HG03575 (cell line): ENCODE data around the gene DMWD.
"Not testable (repeated sequence)": the region's sequence is repeated elsewhere in the genome, so short reads cannot be mapped to it uniquely, and the experiment has no call there.

Experiments used
- ATAC-seq: cut with Tn5 transposase; IDR thresholded peaks from one replicate; pipeline ENCODE4 v1.9.1; 2021; ENCODE audit not compliant: unreplicated experiment, insufficient number of reproducible peaks, low FRiP score; ENCODE audit errors: extremely low read depth

The DMWD gene

DNA sequence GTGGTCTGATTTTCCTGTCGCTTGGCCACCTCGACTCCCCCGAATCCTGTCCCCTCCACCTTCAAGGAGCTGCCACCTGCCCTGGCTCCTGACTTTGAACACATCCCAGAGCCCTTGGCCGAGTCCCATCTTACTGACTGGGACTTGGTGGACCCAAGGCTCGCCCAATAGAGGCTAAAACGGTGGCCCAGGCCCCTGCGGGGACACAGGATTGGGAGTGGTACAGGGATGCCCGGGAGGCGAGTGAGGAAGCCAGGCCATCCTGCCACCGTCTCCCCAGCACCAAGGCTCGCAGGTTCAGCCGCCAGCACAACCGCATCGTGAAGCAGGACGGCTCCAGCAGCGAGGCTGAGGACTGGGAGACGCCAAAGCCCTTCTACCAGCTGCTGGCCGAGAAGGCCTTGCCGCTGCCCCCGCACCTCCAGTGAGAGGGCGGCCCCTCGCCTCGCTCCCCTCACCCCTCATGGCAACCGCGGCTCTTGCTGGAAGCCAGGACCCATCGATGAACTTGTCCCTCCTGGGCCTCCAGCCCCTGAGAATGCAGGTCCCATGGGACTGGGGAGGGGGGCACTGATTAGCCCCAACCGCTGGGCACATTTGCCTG is 28.9 kb downstream of the DMWD start:
- ATAC-seq = no peak

DNA sequence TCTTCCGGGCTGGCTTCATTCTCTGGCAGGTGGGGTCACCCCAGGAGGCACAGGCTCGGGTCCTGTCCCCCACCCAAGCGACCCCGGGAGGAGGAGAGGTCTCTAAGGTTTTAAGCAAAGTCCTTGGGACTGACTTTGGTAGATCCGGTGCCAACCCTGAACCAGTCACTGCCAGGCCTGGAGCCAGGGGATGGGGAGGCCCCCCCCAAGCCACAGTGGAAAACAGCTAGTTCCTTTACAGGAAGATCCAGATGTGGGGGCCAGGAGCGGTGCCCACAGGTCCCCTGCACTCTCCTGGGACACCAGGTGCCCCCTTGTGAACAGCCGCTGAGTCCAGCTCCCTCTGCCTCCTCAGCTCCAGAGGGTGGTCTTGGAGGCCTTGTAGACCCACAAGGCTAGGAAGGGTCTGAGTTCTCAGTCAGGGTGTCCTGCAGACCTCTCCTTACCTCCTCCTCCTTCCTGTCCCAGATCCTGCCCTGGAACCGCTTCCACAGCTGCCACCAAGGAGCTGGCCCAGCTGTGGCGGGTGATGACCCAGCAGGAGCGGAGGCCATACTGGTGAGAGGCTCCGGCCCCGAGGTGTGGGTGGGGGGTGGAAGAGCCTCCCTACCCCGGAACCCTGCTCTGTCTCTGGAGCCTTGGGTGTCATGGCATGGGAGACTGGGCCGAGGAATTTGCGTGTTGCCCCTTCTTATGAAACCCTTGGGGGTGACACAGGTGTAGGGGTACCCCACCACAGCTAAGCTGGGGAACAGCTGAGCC is 29.6 kb downstream of the DMWD start:
- ATAC-seq = no peak

DNA sequence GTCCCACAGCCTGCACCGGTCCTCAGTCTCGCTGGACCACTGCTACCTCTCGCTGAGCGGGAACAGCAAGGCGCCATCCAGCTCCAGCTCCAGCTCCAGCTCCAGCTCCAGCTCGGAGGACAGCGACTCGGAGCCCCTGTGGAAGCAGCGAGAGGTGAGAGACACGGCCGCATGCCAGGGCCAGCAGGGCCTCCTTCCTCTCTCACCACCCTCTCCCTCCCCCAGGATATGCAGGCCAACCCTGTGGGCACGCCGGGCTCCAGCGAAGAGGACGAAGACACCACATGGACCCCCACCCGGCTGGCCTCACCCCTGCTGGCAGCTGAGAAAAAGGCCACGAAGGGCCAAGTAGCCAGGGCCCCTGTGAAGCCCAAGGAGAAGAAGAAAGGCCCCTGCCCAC is 30.9 kb downstream of the DMWD start:
- ATAC-seq = no peak

DNA sequence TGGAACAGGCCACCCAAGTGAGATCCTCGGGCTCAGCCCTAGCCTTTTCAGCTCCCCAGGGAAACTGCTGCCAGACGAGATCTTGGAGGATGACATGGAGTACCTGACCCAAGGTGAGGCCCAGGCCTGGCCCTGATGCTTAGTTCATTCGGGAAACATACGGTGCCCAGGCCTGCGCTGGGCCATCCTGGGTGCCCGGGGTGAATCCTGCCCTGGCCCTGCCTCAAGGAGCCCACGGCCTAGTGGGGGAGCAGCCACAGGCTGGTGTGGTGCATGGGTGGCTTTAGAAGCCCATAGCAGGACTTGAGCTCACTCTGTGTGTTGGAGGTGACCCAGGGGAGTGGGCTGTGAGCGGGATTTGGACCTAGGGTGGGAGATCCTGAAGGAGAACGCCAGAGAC is 33.7 kb downstream of the DMWD start:
- no peak for ATAC-seq

DNA sequence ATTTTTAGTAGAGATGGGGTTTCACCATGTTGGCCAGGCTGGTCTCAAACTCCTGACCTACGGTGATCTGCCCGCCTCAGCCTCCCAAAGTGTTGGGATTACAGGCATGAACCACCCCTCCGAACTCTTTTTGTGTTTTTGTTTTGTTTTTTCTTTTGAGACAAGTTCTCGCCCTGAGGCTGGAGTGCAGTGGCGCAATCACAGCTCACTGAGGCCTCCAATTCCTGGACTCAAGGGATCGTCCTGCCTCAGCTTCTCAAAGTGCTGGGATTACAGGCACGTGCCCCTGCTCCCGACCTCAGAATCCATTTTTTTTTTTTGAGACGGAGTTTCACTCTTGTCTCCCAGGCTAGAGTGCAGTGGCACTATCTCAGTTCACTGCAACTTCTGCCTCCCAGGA is 35.0 kb downstream of the DMWD start:
- no peak for ATAC-seq

DNA sequence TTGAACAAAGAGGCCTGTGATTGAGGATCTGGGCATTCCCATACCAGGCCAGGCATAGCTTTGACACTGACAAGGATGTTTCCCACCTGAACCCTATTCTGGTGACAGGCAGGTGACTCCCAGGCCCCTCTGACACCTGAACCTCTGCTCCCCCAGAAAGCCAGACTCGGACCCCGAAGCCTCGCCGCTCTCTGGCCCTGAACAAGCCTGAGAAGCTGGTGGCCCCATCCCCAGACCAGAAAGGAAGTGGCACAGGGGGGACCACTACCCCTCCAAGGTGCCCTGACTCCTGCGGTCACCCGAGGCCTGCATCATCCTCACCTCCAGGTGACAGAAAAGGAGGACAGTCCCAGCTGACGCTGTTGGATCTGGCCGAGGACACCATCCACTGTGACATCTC is 38.3 kb downstream of the DMWD start:
- no peak for ATAC-seq

DNA sequence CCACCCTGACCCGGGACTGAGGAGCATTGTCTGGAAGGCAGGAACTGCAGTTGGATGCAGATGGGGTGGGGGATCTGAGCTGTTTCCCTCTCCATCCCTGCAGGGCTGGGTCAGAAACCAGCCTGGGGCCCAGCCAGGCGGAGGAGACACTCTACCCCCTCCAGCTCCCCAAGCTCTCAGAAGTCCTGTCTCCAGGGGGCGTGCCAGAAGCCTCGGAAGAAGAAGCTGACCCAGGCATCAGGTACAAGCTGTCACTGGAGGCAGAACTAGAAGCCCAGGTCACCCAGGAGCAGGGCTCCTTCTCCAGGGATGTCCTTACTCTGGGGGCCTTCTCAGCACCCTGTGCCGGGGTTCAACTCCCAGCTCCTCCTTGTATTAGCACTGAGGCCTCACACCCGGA is 39.1 kb downstream of the DMWD start:
- no peak for ATAC-seq

DNA sequence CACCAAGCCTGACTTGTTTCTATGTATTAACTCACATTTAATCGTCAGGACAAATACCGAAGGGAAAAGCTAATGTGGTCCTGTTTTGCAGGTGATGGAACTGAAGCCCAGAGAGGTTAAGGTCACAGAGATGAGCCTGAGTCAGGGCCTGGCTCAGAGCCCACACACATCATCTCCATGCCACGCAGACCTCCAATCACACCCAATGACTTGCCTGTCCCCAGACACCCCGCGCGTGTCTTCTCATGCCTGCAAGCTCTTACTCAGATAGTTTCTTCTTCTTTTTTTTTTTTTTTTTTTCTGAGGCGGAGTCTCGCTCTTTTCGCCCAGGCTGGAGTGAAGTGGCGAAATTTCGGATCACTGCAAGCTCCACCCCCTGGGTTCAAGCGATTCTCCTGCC is 40.0 kb downstream of the DMWD start:
- no peak for ATAC-seq

DNA sequence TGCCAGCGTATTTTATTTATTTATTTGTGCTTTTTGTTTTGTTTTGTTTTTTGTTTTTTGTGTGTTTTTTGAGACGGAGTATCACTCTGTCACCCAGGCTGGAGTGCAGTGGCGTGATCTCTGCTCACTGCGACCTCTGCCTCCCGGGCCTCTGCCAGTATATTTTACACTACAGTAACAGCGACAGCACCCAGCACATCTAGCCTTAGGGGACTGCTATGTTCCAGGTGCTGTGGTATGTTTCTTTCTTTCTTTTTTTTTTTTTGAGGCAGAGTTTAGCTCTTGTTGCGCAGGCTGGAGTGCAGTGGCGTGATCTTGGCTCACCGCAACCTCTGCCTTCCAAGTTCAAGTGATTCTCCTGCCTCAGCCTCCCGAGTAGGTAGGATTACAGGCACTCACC is 41.2 kb downstream of the DMWD start:
- not testable (repeated sequence) for ATAC-seq

DNA sequence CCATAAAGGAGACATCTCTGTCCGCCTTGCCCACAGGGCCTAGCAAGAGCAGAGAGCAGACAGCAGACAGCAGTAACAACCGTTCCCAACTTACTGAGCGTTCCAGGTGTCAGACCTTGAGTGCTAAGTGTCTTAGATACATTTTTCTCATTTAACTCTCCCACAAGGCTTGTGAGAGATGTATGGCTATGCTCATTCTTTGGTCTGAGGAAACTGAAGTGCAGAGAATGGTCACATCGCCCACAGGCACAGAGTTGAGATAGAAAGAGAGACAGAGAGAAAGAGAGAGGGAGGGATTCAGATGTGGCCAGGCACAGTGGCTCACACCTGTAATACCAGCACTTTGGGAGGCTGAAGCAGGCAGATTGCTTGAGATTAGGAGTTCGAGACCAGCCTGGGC is 45.1 kb downstream of the DMWD start:
- ATAC-seq = no peak

DNA sequence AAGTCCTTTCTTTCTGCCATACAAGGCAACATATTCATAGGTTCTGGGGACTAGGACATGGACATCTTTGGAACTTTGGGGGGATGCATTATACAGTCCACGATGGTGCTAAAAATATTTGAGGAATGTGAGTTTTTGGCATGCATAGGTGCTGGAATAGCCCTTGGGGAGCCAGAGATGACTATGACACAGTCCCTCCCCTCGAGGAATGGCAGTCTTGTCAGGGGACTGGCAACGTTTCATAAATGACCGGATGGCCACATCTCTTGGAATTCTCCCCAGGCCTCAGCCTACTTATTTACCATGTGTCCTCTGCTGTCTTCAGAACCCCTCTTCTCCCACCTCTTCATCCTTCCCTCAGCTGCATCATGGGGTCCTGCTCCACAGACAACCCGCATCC is 45.8 kb downstream of the DMWD start:
- ATAC-seq = no peak

DNA sequence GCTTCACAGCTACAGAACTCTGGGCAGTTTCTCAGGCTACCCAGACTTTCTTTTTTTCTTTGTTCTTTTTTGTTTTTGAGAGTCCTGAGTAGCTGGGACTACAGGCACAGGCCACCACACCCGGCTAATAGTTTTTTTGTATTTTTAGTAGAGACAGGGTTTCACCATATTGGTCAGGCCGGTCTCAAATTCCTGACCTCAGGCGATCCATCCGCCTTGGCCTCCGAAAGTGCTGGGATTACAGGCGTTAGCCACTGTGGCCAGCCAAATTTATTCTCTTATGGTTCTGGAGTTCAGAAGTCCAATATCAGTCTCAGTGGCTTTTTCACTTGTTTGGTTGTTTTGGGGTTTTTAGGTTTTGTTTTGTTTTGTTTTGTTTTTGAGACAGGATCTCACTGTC is 47.0 kb downstream of the DMWD start:
- no peak for ATAC-seq

DNA sequence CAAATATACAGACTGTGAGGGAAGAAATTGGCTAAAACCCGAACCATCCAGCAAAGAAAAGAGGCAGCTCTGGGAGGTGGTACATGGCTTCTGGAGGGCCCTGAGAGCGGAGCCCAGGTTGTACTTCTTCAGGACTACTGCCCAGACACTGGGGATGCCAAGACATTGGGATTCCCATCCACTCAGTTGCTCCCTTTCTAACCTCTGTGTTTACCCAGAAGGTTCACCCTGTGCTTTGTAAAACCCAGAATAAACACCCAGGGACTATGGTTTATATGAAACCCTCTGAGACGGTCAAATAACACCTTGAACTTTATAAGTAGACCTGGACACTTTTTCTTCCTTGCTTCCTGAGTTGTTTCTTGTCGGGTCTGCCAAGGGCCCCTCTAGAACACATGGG is 49.7 kb downstream of the DMWD start:
- ATAC-seq = no peak

DNA sequence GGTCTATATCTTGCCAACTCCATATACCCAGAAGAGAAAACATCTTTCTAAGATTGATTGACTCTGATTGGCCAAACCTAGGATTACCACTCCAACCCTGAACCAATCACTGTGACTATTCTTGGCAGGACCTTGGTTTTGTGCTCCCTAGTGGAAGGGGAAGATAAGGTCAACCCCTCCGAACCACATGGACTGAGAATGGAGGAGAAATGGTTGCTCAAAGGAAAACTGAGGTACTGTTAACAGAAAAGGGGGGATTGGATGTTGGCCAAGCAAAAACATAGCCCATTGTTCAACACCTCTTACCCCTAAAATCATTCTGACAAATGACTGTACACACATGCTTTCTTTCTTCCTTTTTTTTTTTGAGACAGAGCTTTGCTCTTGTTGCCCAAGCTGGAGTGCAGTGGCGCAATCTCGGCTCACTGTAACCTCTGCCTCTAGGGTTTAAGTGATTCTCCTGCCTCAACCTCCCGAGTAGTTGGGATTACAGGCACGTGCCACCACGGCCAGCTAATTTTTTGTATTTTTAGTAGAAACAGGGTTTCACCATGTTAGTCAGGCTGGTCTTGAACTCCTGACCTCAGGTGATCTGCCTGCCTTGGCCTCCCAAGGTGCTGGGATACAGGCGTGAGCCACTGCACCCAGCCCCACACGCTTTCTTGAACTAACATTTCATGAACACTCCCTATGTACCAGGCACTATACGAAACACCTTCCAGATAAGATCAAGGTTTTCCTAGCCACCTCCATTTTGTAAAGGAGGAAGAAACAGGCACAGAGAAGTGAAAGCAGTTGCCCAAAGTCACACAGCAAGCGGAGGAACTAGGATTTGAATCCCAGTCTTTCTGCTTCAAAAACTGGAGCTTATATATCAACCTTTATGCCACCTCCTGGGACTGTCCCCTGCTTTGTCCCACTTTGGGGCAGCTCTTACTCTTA is 52.9 kb downstream of the DMWD start:
- no peak for ATAC-seq

DNA sequence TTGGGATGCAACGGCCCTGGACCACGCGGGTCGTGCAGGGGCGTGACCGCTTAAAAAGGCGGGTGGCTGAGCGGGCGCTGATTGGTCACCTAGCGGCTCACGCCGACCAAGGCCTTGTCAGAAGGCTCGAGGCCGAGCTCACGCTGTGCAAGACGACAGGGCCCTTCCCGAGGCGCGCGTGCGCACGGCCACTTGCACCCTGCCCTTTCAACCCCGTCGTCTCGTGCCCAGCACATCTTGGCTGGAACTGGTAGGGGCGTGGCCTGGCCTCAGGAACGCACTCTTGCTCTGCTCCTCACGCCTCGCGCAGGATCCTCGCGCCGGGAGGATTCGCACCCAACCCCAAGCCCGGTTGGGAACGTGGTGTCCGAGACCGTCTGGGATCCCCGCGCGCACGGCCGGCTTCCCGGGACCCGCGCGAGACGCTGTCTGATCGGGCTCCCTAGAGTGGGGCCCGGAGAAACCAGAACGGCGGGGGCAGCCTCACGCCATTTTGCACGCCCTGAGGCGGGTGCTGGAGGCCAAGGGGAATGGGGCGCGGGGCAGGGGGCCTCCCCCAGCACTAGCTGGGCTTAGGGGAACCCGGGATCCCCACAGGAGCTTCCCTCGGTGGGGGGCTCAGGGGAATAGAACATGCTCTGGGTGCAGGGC is 59.4 kb downstream of the DMWD start, which contains the start of gene MEIOSIN:
Gene MEIOSIN (plus strand): TSS at position 280 of the 651 bp plus-strand sequence. CDS start 1,938 bp downstream, outside the sequence.
- ATAC-seq = no peak
